C4-2B (cell line): Measurements from ENCODE around the gene SLC10A4.

Source experiments
- CTCF ChIP-seq: fragments of 450-650 bp; conservative IDR thresholded peaks from 2 replicates; pipeline ENCODE4 v1.5.1; 2017; ENCODE audit warnings: mild to moderate bottlenecking
- ZFX ChIP-seq: fragments of 450-650 bp; IDR thresholded peaks from 2 replicates; pipeline ENCODE4 v1.6.1; 2017

DNA sequence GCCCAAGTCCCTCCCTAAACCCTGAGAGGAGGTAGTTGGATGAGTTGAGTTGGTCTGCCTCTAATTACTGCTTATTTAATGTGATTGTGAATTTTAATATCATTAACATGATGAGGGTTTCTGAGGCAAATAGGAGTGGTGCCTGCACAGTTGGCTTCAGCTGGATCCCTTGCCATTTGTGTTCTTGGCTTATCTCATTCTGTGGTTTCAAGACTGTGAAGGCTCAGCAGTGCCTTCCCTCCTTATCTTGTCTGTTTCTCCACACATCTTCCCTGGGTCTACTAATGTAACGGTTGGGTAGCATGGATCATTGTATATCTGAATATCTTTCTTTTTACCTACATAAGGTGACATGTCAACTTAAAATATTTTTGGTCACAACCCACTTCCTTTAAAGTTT lies 1.6 kb upstream of the SLC10A4 start:
- TF ChIP-seq CTCF (no peak), ZFX (no peak)
